Esophagus squamous epithelium (tissue), 4 donors: Measurements from ENCODE around the gene YWHAH.

Experiments used
- POLR2A ChIP-seq, 4 donors: fragments of 450-650 bp; IDR thresholded peaks; one replicate each; pipeline ENCODE4 v1.6.1; 2017; ENCODE audit warnings: antibody characterized with exemption in 4 of 4, mild to moderate bottlenecking in 4 of 4, moderate library complexity in 3 of 4
- TF ChIP-seq, protein P1 (sequence below), 6 experiments: fragments of 450-650 bp in 4 of 6; fragments of 200-600 bp in 2 of 6; sonication (generic) in 2 of 6; IDR thresholded peaks; one replicate each; pipeline ENCODE4 v1.5.1; 2016 to 2019; ENCODE audit warnings: antibody characterized with exemption in 6 of 6, mild to moderate bottlenecking in 4 of 6, moderate library complexity in 4 of 6

DNA sequence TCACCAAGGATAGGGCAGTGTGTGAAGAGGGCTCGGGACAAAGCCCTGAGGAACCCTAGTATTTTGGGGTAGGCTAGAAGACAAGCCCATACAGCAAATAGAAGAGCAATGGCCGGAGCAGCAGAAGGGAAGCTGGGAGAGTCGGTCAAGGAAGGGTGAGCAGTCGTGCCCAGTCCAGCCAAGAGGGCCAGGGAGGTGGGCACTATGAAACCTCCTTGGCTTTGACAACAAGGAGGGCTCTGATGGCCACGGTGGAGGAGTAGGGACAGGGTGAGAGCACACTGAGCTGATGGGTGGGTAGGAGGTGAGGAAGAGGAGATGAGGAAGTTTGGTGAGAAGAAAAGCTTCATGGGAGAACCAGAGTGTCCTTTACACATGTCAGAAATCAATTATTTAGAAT lies 2.2 kb upstream of the YWHAH start:
- TF ChIP-seq, protein P1, sequence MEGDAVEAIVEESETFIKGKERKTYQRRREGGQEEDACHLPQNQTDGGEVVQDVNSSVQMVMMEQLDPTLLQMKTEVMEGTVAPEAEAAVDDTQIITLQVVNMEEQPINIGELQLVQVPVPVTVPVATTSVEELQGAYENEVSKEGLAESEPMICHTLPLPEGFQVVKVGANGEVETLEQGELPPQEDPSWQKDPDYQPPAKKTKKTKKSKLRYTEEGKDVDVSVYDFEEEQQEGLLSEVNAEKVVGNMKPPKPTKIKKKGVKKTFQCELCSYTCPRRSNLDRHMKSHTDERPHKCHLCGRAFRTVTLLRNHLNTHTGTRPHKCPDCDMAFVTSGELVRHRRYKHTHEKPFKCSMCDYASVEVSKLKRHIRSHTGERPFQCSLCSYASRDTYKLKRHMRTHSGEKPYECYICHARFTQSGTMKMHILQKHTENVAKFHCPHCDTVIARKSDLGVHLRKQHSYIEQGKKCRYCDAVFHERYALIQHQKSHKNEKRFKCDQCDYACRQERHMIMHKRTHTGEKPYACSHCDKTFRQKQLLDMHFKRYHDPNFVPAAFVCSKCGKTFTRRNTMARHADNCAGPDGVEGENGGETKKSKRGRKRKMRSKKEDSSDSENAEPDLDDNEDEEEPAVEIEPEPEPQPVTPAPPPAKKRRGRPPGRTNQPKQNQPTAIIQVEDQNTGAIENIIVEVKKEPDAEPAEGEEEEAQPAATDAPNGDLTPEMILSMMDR (IDR thresholded peaks at IDR 0.05) = no peak
- no peak for TF ChIP-seq POLR2A (IDR thresholded peaks at IDR 0.05)
